Prostate gland (tissue), 2 donors: ENCODE data around the gene VARS2. TPM values are rescaled to one million over a fixed set of nuclear protein-coding genes. Genes with fewer than 3 reads are reported as not detected.

ENCODE experiments used
- DNase-seq: peaks from one replicate; pipeline ENCODE4 v3.0.0-alpha.2; 2019; ENCODE audit warnings: low spot score
- H3K27ac ChIP-seq, 2 donors: fragments of 200-600 bp; sonication (generic); 2 replicates each; pipeline ENCODE4 v1.5.1; 2017 to 2019
- H3K27me3 ChIP-seq: fragments of 200-600 bp; sonication (generic); replicated peaks from 2 replicates; pipeline ENCODE4 v1.5.1; 2019; ENCODE audit not compliant: insufficient read depth
- H3K36me3 ChIP-seq, 2 donors: fragments of 200-600 bp; sonication (generic); 1 replicate in 1 of 2; 2 replicates in 1 of 2; pipeline versions ENCODE4 v1.5.1 to v1.8.1; 2017 to 2019
- H3K4me1 ChIP-seq: fragments of 200-600 bp; sonication (generic); replicated peaks from 2 replicates; pipeline ENCODE4 v1.5.1; 2019
- H3K4me3 ChIP-seq, 2 donors: fragments of 200-600 bp; sonication (generic); 2 replicates each; pipeline ENCODE4 v1.5.1; 2017 to 2019
- H3K9me3 ChIP-seq: fragments of 200-600 bp; sonication (generic); 2 replicates; pipeline ENCODE4 v1.5.1; 2017
- POLR2A ChIP-seq: fragments of 450-650 bp; IDR thresholded peaks from one replicate; pipeline ENCODE4 v1.6.1; 2016; ENCODE audit warnings: antibody characterized with exemption, mild to moderate bottlenecking
- POLR2AphosphoS5 ChIP-seq: sonication (generic); formaldehyde crosslinking; IDR thresholded peaks from one replicate; pipeline ENCODE4 v1.6.1; 2017; ENCODE audit warnings: antibody characterized with exemption
- WGBS: methylation state at CpG from one replicate; pipeline ENCODE4 v1.1.5; 2018; 5-methylcytosine and 5-hydroxymethylcytosine counted together
- intact Hi-C: fragments of 100-400 bp; cut with DNase I; formaldehyde crosslinking; loops from one replicate; pipeline ENCODE4 v1.14.2; 2022
- total RNA-seq, 2 donors: library from RNA; depleted of rRNA; stranded (reverse); fragments of >200 nt; gene quantifications; one replicate each; pipeline ENCODE4 v1.1.0, GENCODE V29; 2016
- TF ChIP-seq, protein P1 (sequence below), 4 experiments: fragments of 200-600 bp in 2 of 4; fragments of 450-650 bp in 2 of 4; sonication (generic) in 2 of 4; IDR thresholded peaks; 1 replicate in 3 of 4; 2 replicates in 1 of 4; pipeline ENCODE4 v1.5.1; 2016 to 2019; ENCODE audit warnings: antibody characterized with exemption in 4 of 4, mild to moderate bottlenecking in 2 of 4, moderate library complexity in 2 of 4

The VARS2 gene
- total RNA-seq, 2 donors from 2014 or later = 15.8 to 27.0 TPM

DNA sequence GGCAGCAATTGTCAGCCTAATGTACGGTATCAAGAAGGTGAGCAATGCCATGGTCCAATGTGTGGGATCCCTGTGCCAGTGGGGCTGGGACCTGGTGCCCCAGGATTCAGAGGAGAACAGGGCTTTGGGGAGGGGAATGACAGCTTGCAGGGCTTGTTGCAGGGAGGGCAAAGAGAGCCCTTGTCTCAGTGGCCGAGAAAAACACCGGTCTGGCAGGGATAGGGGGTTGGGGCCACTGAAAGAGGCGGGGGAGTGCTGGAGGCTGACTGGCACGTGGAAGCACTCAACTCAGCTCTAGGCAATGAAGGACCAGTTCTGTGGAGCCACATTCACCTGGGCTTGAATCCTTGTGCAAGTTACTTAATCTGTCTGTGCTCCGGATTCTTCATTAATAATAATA, 23.2 kb downstream of the VARS2 start:
- TF ChIP-seq POLR2A (no peak), POLR2AphosphoS5 (no peak)
- TF ChIP-seq, protein P1, sequence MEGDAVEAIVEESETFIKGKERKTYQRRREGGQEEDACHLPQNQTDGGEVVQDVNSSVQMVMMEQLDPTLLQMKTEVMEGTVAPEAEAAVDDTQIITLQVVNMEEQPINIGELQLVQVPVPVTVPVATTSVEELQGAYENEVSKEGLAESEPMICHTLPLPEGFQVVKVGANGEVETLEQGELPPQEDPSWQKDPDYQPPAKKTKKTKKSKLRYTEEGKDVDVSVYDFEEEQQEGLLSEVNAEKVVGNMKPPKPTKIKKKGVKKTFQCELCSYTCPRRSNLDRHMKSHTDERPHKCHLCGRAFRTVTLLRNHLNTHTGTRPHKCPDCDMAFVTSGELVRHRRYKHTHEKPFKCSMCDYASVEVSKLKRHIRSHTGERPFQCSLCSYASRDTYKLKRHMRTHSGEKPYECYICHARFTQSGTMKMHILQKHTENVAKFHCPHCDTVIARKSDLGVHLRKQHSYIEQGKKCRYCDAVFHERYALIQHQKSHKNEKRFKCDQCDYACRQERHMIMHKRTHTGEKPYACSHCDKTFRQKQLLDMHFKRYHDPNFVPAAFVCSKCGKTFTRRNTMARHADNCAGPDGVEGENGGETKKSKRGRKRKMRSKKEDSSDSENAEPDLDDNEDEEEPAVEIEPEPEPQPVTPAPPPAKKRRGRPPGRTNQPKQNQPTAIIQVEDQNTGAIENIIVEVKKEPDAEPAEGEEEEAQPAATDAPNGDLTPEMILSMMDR (IDR thresholded peaks at IDR 0.05) = no peak
- 78% methylated on average over 6 of the region's 6 CpGs for WGBS
- no peak for DNase-seq

DNA sequence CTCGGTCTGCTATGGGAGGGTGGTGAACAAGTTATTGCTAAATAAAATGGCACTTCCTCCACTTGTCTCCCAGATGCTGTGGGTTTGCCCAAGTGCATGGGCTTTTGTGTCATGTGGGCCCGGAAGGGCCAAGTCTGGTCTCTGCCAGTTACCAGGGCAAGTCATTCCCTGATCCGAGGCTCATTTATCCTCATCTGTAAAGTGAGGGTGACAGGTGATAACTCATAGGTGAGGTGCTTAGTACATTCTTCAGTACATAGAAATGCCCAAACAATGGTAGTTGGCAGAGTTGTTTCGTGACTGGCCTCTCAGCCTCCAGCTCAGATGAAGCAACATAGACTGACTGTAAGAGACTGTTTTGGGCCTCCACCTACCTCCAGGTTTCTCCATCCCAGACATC, 24.7 kb downstream of the VARS2 start:
- Histone ChIP-seq H3K27ac (no peak overlapping the region), H3K36me3 (no peaks in the 10 kb centered on the region), H3K4me1 (no peaks in the 10 kb centered on the region), H3K9me3 (no peaks in the 10 kb centered on the region), H3K27me3 (peaks cover 7% of the 10 kb centered on the region), H3K4me3 (no peak overlapping the region)
- 49% methylated on average over 4 of the region's 4 CpGs for WGBS
- TF ChIP-seq, protein P1 (IDR thresholded peaks at IDR 0.05) = no peak
- TF ChIP-seq POLR2A (no peak), POLR2AphosphoS5 (no peak)
- DNase-seq = no peak
- intact Hi-C loops = no loop called here

More for the DNA sequence above, 23.2 kb downstream of the VARS2 start:
- intact Hi-C loops = no loop called here
- Histone ChIP-seq H3K36me3 (no peaks in the 10 kb centered on the region), H3K4me1 (no peaks in the 10 kb centered on the region), H3K27ac (no peak overlapping the region), H3K27me3 (peaks cover 7% of the 10 kb centered on the region), H3K9me3 (no peaks in the 10 kb centered on the region), H3K4me3 (no peak overlapping the region)

DNA sequence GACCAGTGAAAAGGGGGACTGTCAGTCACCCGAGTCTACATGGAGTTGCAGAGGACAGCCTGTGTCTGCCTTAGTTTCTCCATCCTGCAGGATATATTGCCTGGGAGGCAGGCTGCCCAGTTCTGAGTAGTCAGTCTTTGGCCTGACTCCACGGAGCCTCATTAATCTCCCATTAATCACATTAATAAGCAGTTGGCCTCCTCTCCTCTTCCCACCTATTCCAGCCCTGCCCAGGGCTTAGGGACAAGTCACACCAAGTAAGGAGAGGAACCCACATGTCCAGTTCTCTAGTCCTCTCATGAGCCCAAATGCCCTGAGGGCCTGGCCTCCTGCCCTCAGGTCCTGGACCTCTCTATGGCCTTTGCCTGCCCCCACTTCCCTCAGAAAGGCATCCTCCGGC, 25.4 kb downstream of the VARS2 start:
- Histone ChIP-seq H3K27ac (no peak overlapping the region), H3K9me3 (no peaks in the 10 kb centered on the region), H3K4me1 (no peaks in the 10 kb centered on the region), H3K4me3 (no peak overlapping the region), H3K27me3 (peaks cover 7% of the 10 kb centered on the region), H3K36me3 (no peaks in the 10 kb centered on the region)
- no peak for DNase-seq
- 44% methylated on average over 3 of the region's 3 CpGs for whole genome bisulfite sequencing
- TF ChIP-seq POLR2AphosphoS5 = no peak
- no peak for TF ChIP-seq POLR2A
- TF ChIP-seq, protein P1 (IDR thresholded peaks at IDR 0.05) = no peak
- intact Hi-C loops = no loop called here

DNA sequence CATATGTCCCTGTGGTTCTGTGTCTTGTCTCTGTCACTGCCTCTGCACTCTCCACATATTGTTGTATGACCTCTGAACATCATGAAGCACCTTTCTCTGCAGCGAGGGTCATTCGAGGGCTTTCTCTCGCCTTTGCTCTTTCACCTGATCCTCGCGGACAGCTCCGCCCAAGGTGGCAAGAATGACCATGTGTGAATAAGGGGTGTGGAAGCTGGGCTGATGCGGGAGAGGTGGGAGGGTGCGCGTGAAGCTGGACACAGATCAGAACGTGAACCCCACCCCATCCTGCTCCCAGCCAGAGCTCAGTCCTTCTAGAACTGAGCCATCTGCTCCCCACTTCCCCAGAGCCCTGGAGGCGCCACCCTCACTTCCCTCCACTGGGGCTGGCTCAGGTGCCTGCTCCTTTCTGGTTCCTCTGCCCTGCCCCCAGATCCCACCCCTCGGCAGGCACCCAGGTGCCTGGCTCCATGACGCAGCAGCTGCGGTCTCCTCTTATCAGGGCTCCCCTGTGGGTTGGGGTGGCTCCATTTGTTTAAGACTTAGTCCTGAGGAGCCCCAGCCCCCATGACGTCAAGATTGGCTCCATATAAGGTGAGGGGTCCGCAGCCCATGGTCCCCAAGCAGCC, 26.4 kb downstream of the VARS2 start, which contains the start of gene MUCL3:
TSS of gene MUCL3 (plus strand) at position 613 of the 626 bp plus-strand sequence. CDS start 27 bp downstream, outside the sequence.
- Histone ChIP-seq H3K27ac (no peak within 1 kb of the TSS), H3K9me3 (no peaks in the 10 kb centered on the region), H3K4me1 (no peaks in the 10 kb centered on the region), H3K36me3 (no peaks in the 10 kb centered on the region), H3K27me3 (peaks cover 7% of the 10 kb centered on the region), H3K4me3 (no peak within 1 kb of the TSS)
- no peak for TF ChIP-seq POLR2A
- TF ChIP-seq, protein P1 (IDR thresholded peaks at IDR 0.05) = no peak
- no peak for TF ChIP-seq POLR2AphosphoS5
- no peak for DNase-seq
- intact Hi-C loops = no loop called here
- WGBS = 77% methylated on average over 16 of the region's 16 CpGs
